CD4-positive, alpha-beta T cell treated with Interleukin-17A for 1 hour (primary cell): ENCODE results near the gene TAS2R40.
A peak's percentile ranks its signal among the peaks of the same experiment; 100 is the strongest.
"Not testable (repeated sequence)": the region's sequence is repeated elsewhere in the genome, so short reads cannot be mapped to it uniquely, and the experiment has no call there.

ENCODE experiments used
- DNase-seq: peaks from one replicate; pipeline ENCODE4 v3.0.0-alpha.2; 2020

TAS2R40 gene

GRCh38 chr7:143221737-143222136 is at the start of gene TAS2R40:
TSS of gene TAS2R40 (plus strand) at chr7:143222037. CDS start at chr7:143222079, 42 bp downstream.
- DNase-seq, result no peak

DNA sequence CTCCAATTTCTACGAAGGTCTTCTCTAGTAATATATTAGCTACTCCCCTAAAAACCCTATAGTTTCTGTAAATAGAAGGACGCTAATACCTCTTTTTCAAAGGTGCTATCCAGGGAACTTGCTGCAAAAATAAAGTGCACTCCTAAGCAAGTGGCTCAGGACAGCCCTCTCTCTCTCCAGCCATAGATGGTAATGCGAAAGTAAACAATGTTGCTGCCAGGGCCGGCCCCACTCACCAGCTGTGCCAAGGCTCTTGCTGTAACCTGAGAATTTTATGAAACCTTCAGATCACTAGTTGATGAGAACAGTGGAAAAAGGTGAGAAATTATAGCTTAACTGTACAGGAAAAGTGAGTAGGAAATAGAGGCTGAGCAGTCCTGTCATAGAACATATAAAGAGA is 49.5 kb upstream of the TAS2R40 start:
- DNase-seq, result no peak

DNA sequence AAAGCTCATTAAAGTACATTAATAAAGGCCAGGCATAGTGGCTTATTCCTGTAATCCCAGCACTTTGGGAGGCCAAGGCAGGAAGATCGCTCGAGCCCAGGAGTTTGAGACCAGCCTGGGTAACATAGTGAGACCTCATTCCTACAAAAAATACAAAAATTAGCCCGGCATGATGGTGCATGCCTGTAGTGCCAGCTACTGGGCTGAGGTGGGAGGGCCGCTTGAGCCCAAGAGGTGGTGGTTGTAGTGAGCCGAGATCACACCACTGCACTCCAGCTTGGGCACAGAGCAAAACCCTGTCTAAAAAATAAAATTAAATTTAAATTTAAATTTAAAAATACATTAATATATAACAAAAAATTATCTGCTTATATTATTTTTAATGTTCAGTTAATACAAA is 45.7 kb upstream of the TAS2R40 start:
- no peak for DNase-seq

- no peak for DNase-seq
Observed at GRCh38 chr7:143177374-143178119, 44.3 kb upstream of the TAS2R40 start.

GRCh38 chr7:143180771-143181170 is 41.1 kb upstream of the TAS2R40 start:
- DNase-seq, result not testable (repeated sequence)

DNA sequence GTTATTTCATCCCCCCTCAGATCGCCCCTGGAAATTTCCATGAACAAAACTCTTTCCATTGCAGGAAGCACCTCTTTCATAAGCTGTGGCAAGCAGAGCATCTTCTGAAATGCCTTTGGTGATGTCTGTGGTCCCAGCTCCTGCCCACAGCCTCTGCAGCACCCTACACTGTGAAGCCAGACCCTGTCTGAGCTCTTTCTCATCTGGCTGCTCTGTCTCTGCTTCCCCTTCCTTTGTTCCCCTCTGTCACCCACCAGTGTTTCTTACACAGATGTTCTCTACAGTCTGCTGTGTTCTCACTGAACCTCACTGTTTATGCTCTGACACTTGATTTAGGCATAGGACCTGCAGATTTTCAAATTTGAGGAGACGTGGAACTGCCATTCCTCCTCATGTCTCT is 40.5 kb upstream of the TAS2R40 start:
- no peak for DNase-seq

DNA sequence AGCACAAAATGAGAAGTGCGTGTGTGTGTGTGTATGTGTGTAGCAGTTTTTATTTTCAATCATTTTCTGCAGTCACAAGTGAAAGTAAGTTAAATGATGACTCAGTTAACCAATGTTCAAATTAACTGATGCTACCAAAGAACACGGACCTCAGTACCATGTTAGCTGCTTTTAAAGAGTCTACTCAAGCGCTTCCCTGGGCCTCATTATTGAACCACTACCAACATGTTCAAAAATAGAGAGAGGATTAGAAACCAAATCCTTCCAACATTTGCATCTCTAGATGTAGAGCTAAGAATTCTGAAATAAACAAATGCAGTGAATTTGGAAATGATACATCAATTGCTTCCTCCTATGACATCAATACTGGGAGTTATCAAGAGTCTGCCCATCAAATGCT is 38.8 kb upstream of the TAS2R40 start, which contains the start of gene TAS2R39:
TSS of gene TAS2R39 (plus strand) at position 396 of the 400 bp plus-strand sequence. CDS start at position 396, 0 bp downstream.
- DNase-seq, result no peak

- DNase-seq, result no peak
Observed at GRCh38 chr7:143185551-143185950, 36.3 kb upstream of the TAS2R40 start.

DNA sequence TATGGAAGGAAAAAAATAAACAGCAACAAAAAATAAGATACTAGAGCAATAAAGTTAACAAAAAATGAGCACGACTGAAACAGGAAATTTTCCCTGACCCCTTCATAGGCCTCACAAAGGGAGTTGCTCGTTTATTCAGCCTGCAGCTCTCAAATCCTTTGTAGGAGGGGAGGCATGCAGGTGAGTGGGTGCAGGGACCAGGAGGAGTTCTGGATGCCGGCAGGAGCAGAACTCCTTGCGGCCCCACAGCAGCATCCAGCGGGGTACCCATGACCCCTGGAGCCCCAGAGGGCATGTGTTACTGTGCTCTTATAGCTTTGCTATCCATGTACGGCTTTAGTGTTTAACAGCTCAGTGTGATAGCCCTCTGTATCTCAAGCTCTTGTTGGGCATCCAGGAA is 32.8 kb upstream of the TAS2R40 start:
- no peak for DNase-seq

- DNase-seq, result no peak
Observed at GRCh38 chr7:143193880-143194279, 28.0 kb upstream of the TAS2R40 start.

GRCh38 chr7:143199040-143199439 is 22.8 kb upstream of the TAS2R40 start:
- DNase-seq, result no peak

- DNase-seq, result no peak
Observed at GRCh38 chr7:143202161-143202560, 19.7 kb upstream of the TAS2R40 start.

DNA sequence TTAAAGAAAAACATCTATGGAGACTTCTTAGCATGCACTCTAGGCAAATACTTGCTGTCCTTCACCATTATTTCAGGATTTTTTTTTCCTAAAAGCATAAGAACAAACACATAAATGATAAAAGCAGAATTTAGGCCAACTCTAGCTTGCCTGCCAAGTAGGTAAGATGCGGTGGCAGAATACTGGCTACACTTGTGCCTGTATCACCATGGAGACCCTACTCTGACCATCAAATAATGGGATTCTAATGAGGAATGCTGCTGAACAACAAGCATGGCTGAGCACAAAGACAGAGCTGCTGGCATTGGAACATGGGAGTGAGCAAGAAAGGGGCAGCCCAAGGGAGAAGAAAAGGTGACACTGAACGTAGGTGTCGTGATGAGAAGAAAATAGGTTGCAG is 18.5 kb upstream of the TAS2R40 start:
- DNase-seq, result no peak

DNA sequence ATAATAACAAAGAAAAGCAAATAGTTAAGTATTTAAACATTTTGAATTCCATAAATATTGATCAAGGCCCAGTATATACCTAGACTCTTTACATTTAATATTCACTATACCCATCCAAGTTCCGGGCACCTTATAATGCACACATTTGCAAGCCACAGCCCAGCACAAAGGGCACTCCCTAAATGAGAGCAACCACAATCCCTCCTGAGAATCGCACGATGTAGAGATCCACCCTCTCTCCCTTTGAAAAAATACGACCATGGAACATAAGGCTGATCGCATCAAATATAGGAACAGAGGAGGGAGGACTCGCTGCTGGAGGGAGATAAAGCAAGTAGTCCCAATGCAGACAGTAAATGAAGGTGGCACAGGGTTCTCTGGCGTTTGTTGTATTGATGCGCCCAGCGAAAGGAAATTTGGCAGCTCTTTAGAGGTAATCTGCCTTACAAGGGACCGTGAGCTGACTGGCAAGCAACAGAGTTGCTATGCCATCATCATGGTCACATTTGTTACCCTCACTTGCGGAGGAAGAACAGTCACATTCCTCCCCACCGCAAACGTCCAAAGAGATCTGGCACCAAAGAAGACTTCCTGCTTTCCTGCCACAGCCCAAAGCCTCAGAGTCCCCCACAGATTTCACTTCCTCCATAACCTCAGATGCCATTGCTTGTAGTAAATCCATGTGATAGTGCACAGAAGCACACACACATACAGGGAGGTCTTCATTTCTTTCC is 16.1 kb upstream of the TAS2R40 start:
- DNase-seq, result peak; percentile 32

DNA sequence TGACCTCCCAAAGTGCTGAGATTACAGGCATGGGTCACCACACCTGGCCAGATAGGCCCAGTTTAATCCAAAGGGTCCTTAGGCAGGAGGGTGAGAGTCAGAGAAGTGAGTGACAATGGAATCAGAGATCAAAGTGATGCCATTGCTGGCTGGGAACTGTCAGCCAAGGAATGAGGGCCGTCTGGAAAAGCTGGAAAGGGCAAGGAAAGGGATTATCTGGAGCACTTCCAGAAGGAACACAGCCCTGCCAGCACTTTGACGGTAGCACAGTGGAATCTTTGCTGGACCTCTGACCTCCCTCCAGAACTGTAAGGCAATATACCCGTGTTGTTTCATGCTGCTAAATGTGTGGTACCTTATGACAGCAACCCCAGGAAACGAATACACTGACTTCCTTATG is 11.3 kb upstream of the TAS2R40 start:
- DNase-seq, result no peak

DNA sequence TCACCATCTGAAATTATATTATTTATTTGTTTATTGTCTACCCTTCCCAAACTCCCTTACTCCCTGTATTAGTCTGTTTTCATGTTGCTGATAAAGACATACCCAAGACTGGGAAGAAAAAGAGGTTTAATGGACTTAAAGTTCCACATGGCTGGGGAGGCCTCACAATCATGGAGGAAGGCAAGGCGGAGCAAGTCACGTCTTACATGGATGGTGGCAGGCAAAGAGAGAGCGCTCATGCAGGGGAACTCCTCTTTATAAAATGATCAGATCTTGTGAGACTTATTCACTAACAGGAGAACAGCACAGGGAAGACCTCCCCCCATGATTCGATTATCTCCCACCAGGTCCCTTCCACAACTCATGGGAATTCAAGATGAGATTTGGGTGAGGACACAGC is 8.4 kb upstream of the TAS2R40 start:
- DNase-seq, result not testable (repeated sequence)

DNA sequence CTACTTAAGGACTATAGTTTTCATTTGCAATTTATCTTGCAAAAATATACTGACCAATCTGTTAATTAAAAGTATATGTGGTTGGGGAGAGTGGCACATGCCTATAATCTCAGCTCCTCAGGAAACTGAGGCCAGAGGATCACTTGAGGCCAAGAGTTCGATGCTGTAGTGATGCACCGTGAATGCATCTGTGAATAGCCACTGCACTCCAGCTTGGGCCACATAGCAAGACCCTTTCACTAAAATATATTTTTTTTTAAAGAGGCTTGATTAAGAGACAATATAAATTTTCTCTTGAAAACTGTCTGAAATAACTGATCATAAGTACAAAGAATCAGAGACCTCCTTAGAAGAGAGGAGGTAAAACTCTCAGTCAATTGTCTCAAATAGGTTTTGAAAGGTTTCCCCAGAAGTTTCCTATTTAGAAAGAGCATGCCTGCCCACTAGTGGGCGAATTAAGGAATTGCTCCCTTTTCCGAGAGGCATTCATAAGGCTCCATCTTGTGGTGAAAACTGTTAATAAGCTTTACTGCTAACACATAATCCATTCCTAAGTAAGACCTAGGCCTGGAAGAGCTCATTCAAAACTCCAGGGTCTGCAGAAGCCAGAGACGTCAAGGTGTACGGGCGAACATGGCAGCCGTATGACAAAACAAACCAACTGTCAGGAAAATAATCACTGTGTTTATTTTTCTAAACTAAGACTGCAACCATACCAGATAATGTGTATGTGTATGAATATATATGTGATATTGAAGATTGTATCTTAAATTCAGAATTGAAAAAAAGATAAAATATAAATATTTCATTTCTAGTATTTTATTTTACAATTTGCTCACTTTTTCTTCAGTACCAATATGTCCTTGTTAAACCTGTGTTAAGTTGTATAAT is 6.8 kb upstream of the TAS2R40 start:
- peak; percentile 86 for DNase-seq

GRCh38 chr7:143216151-143216550 is 5.7 kb upstream of the TAS2R40 start:
- DNase-seq, result no peak

DNA sequence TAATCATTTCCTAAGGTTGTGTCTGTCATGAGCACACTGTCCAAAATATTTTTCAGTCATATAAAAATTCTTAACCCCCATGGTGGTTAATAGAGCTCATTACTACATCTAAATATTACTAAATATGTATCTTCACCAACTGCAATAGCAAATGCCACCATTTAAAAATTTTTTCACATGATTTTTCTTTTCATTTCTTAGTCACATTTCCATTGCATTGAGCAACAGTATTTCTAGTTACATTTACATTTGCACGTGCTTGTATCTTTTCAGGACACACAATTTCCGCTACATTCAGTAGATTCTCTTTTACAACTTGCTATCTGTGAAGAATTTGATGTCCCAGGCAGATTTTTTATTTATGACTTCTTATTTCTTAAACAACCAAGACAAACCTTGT is 5.2 kb upstream of the TAS2R40 start:
- no peak for DNase-seq

GRCh38 chr7:143217806-143218205 is 4.0 kb upstream of the TAS2R40 start:
- DNase-seq, result no peak

DNA sequence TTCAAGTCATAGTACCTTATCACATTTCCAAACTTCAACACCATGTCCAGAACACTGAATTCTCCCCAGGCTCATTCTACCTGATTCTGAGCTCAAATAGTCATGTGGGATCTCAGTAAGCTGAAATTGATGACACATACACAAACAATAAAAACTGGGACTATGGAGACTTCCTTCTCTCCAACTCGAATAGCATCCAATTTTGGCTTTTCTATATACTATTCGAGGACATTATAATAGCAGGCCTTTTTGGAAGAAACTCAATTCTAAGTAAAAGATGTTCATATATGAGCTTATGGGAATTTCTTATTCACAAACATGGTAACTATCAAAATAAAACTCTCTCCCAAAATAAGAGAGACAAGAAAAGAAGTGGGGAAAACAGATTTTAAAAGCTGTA is 551 bp upstream of the TAS2R40 start:
- no peak for DNase-seq

- no peak for DNase-seq
Observed at GRCh38 chr7:143222782-143223181, 945 bp downstream of the TAS2R40 start.

- no peak for DNase-seq
Observed at GRCh38 chr7:143223784-143224183, 1.9 kb downstream of the TAS2R40 start.
